ENCODE data around the gene ERBIN.
"Not testable (repeated sequence)": the region's sequence is repeated elsewhere in the genome, so short reads cannot be mapped to it uniquely, and the experiment has no call there.

The ERBIN gene

GRCh38 chr5:65919773-65920172 lies 6.6 kb upstream of the ERBIN start:
- DNase-seq (ENCODE audit: low read depth) = no peak

- DNase-seq (ENCODE audit: low read depth) = no peak
Observed at GRCh38 chr5:65923339-65923738, 3.0 kb upstream of the ERBIN start.

- DNase-seq (ENCODE audit: low read depth) = no peak
Observed at GRCh38 chr5:65924366-65925043, 1.9 kb upstream of the ERBIN start.

GRCh38 chr5:65925044-65925600 lies 1.3 kb upstream of the ERBIN start:
- DNase-seq (ENCODE audit: low read depth) = peak; percentile 64

GRCh38 chr5:65925601-65926275 lies 637 bp upstream of the ERBIN start:
- DNase-seq (ENCODE audit: low read depth) = peak; percentile 75

GRCh38 chr5:65926893-65927292 lies 518 bp downstream of the ERBIN start:
- no peak for DNase-seq (ENCODE audit: low read depth)

- DNase-seq (ENCODE audit: low read depth) = no peak
Observed at GRCh38 chr5:65927503-65928321, 1.3 kb downstream of the ERBIN start.

- no peak for DNase-seq (ENCODE audit: low read depth)
Observed at GRCh38 chr5:65928322-65928752, 2.0 kb downstream of the ERBIN start.

GRCh38 chr5:65928860-65929259 lies 2.5 kb downstream of the ERBIN start:
- no peak for DNase-seq (ENCODE audit: low read depth)

- no peak for DNase-seq (ENCODE audit: low read depth)
Observed at GRCh38 chr5:65932676-65933075, 6.3 kb downstream of the ERBIN start.

- no peak for DNase-seq (ENCODE audit: low read depth)
Observed at GRCh38 chr5:65933295-65933694, 6.9 kb downstream of the ERBIN start.

GRCh38 chr5:65938256-65938655 lies 11.9 kb downstream of the ERBIN start:
- no peak for DNase-seq (ENCODE audit: low read depth)

- DNase-seq (ENCODE audit: low read depth) = no peak
Observed at GRCh38 chr5:65943771-65944170, 17.4 kb downstream of the ERBIN start.

- DNase-seq (ENCODE audit: low read depth) = no peak
Observed at GRCh38 chr5:65946198-65946745, 19.9 kb downstream of the ERBIN start.

GRCh38 chr5:65948115-65948747 lies 21.9 kb downstream of the ERBIN start:
- DNase-seq (ENCODE audit: low read depth) = no peak

- no peak for DNase-seq (ENCODE audit: low read depth)
Observed at GRCh38 chr5:65951330-65951729, 25.0 kb downstream of the ERBIN start.

GRCh38 chr5:65952259-65952658 lies 25.9 kb downstream of the ERBIN start:
- no peak for DNase-seq (ENCODE audit: low read depth)

- DNase-seq (ENCODE audit: low read depth) = no peak
Observed at GRCh38 chr5:65954200-65954599, 27.8 kb downstream of the ERBIN start.

GRCh38 chr5:65955746-65956145 lies 29.4 kb downstream of the ERBIN start:
- DNase-seq (ENCODE audit: low read depth) = no peak

GRCh38 chr5:65957703-65958102 lies 31.3 kb downstream of the ERBIN start:
- DNase-seq (ENCODE audit: low read depth) = not testable (repeated sequence)

- DNase-seq (ENCODE audit: low read depth) = no peak
Observed at GRCh38 chr5:65961633-65962032, 35.3 kb downstream of the ERBIN start.

Data from activated T-helper 1 cell treated with Interleukin-2 at 50 U/mL for 16 hours (primary cell).